GM19468 (cell line): ENCODE data around the gene CKAP2L.

Source experiments
- ATAC-seq: cut with Tn5 transposase; IDR thresholded peaks from one replicate; pipeline ENCODE4 v1.9.1; 2021; ENCODE audit warnings: mild to moderate bottlenecking, moderate library complexity, moderate number of reproducible peaks; ENCODE audit not compliant: unreplicated experiment; ENCODE audit errors: extremely low read depth

CKAP2L gene

GRCh38 chr2:112792419-112792818, 28.0 kb upstream of the CKAP2L start:
- no peak for ATAC-seq

- no peak for ATAC-seq
Observed at GRCh38 chr2:112791693-112792230, 27.4 kb upstream of the CKAP2L start.

DNA sequence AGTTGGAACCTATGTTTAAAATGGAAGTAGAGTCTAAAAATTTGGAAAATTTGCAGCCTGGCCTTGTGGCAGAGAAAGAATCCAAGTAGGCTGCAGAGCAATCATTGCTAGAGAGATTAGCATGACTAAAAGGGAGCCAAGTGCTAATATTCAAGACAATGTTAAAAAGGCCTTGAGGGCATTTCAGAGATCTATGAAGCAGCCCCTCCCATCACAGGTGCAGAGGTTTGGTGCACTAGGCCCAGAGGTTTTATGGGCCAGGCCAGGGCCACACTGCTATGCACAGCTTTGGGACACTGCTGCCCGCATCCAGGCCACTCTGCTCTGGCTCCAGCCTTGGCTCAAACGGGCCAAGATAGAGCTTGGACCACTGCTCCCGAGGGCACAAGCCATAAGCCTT, 26.6 kb upstream of the CKAP2L start:
- no peak for ATAC-seq

DNA sequence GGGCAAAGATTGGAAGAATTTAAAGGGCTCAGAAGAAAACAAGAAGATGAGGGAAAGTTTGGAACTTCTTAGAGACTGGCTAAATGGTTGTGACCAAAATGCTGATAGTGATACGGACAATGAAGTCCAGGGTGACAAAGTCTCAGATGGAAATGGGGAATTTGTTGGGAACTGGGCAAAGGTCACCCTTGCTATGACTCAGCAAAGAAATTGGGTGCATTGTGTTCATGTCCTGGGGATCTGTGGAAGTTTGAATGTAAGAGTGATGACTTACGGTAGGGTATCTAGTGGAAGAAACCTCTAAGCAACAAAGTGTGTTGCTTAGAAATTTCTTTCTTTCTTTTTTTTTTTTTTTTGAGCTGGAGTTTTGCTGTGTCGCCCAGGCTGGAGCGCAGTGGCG, 25.9 kb upstream of the CKAP2L start:
- ATAC-seq = no peak

- ATAC-seq = no peak
Observed at GRCh38 chr2:112789186-112789585, 24.8 kb upstream of the CKAP2L start.

GRCh38 chr2:112788653-112789052, 24.2 kb upstream of the CKAP2L start:
- ATAC-seq = no peak

- no peak for ATAC-seq
Observed at GRCh38 chr2:112787729-112788393, 23.5 kb upstream of the CKAP2L start.

DNA sequence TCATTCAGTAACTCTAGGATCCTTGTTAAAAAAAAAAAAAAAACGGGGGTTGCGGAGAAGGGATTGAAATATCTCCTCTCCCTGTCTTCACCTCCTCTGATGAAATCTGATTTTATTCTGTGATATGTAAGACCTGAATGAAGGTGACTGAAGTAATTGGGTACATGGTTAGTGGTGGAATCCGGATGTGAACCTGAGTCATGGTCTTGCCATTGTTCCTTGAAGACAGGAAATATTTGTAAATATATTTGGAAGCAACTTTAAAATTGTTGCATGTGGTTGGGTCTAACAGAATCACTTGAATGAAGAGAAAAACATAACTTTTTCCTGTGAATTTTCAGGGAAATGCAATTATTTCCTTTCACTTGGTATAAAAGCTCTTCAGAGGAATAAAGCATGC, 22.9 kb upstream of the CKAP2L start:
- no peak for ATAC-seq

DNA sequence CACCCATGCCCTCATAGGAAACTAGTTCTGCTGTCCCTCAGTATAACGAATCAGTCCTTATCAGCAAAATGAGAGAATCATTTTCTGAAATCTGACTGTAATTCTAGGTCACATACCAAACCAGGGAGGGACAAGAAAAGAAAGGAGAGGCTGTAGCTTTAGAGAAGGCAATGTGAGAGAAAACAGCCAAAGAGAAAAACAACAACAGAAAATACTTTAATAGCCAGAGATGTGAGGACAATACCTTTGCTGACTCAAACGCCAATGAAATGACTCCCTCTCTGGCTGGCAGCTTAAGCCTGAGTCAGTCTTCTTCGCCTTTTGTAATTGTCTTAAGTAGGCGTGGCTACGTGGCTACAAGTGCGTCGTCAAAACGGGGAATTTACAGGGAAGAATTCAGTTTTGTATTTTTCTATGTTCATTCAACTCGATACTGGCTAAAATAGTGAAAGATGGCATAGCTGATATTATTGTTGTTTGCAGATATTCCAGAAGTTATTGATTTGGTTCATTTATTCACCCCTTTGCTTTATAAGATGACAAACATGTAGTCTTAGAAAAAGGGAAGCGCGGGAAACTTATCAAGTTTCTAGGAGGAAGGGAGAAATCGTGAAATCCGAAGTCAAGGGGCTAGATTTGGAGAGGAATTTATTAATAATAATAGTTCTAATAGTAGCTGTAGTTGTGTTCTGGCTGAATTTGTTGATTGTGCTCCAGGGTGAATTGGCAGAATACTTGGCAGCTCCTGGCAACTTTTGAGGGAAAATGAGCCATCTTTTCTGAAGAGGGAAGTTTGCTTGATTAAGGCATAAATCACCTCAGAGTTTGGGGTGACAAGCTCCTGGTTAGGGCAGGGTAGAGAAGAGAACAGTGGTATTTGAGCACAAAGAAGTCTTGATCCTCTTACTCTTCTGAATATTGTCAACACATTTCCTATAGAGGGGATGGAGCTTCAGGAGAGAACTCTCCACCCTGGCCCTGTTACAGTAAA, 20.1 kb upstream of the CKAP2L start, which contains the start of gene IL1A:
Gene IL1A, minus strand, starts transcription at position 295 of the 991 bp plus-strand sequence. CDS start 723 bp downstream, outside the sequence.
- no peak for ATAC-seq

DNA sequence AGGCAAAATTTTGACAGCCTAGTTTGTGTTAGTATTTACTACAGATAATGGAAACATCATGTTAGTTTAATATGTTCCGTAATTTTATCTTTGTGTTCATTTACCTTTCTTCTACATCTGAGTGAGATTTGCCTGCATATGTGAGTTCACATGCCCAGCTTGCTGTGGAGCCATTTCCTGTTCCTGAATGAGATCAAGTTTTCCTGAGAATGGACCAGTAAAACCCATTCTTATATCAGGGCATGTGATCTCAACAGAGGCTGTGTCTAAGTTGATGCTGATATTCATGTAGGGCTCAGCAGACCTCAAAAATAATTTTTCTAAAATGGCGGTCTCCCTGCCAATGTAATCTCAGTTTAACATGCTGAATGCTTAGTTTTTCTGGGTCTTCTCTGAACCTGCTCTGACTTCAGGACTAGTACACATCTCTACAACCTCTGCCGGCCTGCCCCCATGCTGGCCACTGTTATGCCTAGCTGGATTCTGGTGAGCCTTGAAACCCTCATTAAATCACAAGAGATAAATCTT, 18.8 kb upstream of the CKAP2L start:
- ATAC-seq = no peak

DNA sequence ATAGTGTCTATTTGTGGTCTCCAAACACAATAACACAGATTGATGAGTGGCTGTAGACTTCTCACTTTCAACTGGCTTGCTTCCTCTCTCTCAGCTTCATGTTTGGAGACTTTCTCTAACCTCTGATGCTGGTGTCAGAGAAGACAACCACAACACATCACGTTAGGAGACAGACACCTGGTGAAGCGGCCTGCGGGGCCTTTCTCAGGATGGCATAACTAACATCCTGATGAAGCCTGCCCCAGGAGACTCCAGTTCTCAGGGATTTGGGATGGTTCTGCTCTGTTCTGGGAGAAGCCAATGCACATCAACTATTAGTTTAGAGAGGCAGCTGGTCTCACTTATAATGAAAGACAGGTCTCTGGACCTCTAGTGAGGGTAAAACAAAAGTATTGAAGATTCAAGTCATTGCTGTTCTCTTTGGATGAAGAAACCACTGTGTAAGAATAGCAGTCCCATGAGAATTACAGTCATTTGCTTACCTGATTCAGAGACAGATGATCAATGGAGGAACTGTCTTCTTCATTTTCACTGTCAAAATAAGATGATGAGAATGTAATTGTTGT, 17.9 kb upstream of the CKAP2L start:
- ATAC-seq = peak; percentile 37

DNA sequence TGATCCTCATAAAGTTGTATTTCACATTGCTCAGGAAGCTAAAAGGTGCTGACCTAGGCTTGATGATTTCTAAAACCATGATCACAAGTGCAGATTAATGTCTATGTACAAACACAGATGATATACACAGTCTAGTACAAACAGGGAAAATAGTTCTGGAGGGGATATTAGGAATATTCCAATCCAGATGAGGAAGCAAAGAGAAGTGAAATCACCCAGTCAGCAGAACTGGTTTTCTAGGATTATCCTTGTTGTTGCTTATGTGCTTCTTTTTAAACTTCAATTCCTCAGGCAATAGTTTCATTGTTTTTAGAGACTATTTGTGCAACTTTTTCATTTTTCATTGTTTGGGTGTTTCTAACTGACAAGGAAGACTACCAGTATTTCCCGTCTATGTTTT, 15.2 kb upstream of the CKAP2L start:
- ATAC-seq = no peak

DNA sequence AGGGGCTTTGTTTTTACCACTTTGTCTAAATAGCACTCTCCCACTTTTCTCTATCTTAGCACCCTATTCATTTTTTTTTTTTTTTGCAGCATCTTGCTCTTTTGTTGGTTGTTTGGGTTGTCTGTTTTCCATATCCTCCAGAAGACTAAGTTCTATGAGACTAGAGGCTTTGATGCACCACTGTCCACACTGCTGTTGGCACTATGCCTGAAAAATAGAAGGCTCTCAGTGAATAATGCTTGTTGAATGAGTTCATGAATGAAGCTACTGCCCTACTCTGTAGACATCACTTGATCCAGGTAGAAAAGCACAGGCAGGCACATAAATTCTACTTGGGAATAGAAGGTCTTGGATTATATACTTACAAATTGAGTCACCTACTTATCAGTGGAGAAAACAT, 12.6 kb upstream of the CKAP2L start:
- no peak for ATAC-seq

DNA sequence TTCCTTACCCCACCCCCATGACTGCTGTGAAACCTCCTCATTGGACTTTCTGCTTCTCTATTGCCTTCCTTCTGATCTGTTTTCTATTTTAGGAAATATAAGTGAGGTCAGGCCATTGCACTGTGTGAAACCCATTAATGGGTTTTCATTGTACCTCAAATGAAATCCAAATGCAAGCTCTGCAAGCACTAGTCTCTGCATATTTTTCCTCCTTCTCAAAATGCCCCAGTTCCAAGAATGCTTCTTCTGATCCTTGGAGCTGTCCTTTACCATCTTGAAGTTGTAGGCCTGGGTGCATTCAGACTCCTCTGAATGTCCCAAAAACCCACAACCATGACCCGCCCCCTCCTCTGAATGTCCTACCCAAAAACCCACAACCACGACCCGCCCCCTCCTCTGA, 11.7 kb upstream of the CKAP2L start:
- ATAC-seq = no peak

DNA sequence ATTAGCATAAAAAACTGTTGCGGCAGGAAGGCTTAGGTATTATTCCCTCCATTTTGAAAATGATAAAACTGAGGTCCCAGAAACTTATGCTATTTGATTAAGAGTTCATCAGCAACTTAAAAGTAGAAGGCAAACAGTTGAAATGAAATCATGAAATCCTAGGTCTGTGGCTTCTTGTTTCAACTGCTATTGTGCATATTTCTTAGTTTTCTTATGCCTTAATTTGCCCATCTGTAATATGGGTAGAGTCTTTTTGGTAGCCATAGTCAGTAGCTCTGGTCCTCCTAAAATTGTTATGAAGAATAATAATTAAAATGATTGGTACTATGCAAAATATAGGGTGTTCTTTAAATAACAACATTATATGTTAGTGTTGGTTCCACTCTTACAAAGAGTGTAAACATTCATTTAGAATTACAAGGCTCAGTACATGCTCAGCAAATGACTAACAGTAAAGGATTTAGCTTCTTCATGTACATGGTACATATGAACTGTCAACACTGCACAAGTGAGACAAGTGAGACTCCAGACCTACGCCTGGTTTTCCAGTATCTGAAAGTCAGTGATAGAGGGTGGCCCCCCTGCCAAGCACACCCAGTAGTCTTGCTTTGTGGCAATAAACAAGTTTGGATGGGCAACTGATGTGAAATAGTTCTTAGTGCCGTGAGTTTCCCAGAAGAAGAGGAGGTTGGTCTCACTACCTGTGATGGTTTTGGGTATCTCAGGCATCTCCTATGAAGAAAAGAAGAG, 10.3 kb upstream of the CKAP2L start:
- ATAC-seq = no peak

- ATAC-seq = no peak
Observed at GRCh38 chr2:112773556-112773955, 9.1 kb upstream of the CKAP2L start.

GRCh38 chr2:112772911-112773475, 8.6 kb upstream of the CKAP2L start:
- ATAC-seq = no peak

GRCh38 chr2:112772322-112772721, 7.9 kb upstream of the CKAP2L start:
- no peak for ATAC-seq

GRCh38 chr2:112768432-112768831, 4.0 kb upstream of the CKAP2L start:
- ATAC-seq = no peak
